Left ventricle myocardium superior (tissue), 1 donor: Measurements from ENCODE around the gene ANKZF1. TPM values are rescaled to one million over a fixed set of nuclear protein-coding genes. Genes with fewer than 3 reads are reported as not detected.
"Not testable (repeated sequence)": the region's sequence is repeated elsewhere in the genome, so short reads cannot be mapped to it uniquely, and the experiment has no call there.

Experiments
- ATAC-seq: fragments of 200-7000 bp; cut with Tn5 transposase; one replicate; pipeline ENCODE4 v1.9.1; 2020; ENCODE audit warnings: mild to moderate bottlenecking, moderate library complexity
- DNase-seq: peaks from one replicate; pipeline ENCODE4 v3.0.0-alpha.2; 2020
- intact Hi-C: fragments of 100-400 bp; cut with micrococcal nuclease; formaldehyde crosslinking; loops from one replicate; pipeline ENCODE4 v1.11.0; 2022
- long read RNA-seq: library from polyadenylated mRNA; unstranded; transcript quantifications from one replicate; pipeline ENCODE4 v2.0.0, GENCODE V29; 2021
- total RNA-seq: library from RNA; stranded (reverse); fragmentation: NEBNext Ultra II Directional; extraction: Animal tissue kit (Norgen Biotek cat#: 25700); gene quantifications from one replicate; pipeline ENCODE4 v1.2.1, GENCODE V29; 2021
- donor health status: DM: no; HTN: yes; CAD: no; lungs with severe emphysema.

Gene ANKZF1
- 30.4 TPM for total RNA-seq
- long read RNA-seq, transcript ANKZF1-201 (14 exons, 2,579 nt) = major isoform, 20 of 52 reads
- long read RNA-seq, partial matches to known transcripts = 16 of 52 reads
- long read RNA-seq, other reads (novel, unspliced or antisense) = 15 of 52 reads

GRCh38 chr2:219229305-219230058, at the start of gene ANKZF1, which contains the start of gene ATG9A:
ANKZF1 (plus strand) TSS chr2:219229806; CDS start chr2:219230258, 452 bp downstream.
ATG9A (minus strand) TSS chr2:219229636; CDS start chr2:219228024, 1,612 bp downstream.
- intact Hi-C loops = loop anchor here (10.0 kb wide), 1 partner anchor 65 kb away; no protein-coding TSS in a partner anchor
- ATAC-seq (peak; percentile 99), DNase-seq (peak; percentile 99)

GRCh38 chr2:219180961-219181360, 48.6 kb upstream of the ANKZF1 start:
- DNase-seq (no peak), ATAC-seq (no peak)
- intact Hi-C loops = no loop called here

GRCh38 chr2:219181531-219181930, 48.1 kb upstream of the ANKZF1 start:
- intact Hi-C loops = no loop called here
- ATAC-seq (no peak), DNase-seq (no peak)

- intact Hi-C loops = no loop called here
- DNase-seq (no peak), ATAC-seq (no peak)
Measured at GRCh38 chr2:219182331-219183150, 47.1 kb upstream of the ANKZF1 start.

- intact Hi-C loops = no loop called here
- DNase-seq (no peak), ATAC-seq (no peak)
Measured at GRCh38 chr2:219183151-219183772, 46.3 kb upstream of the ANKZF1 start.

- intact Hi-C loops = no loop called here
- DNase-seq (no peak), ATAC-seq (no peak)
Measured at GRCh38 chr2:219184121-219184520, 45.5 kb upstream of the ANKZF1 start.

- intact Hi-C loops = no loop called here
- DNase-seq (no peak), ATAC-seq (no peak)
Measured at GRCh38 chr2:219186754-219187456, 42.7 kb upstream of the ANKZF1 start.

- ATAC-seq (no peak), DNase-seq (no peak)
- intact Hi-C loops = no loop called here
Measured at GRCh38 chr2:219197388-219197787, 32.2 kb upstream of the ANKZF1 start.

GRCh38 chr2:219198974-219199373, 30.6 kb upstream of the ANKZF1 start:
- intact Hi-C loops = no loop called here
- no peak for ATAC-seq
- no peak for DNase-seq

GRCh38 chr2:219199470-219200211, 30.0 kb upstream of the ANKZF1 start:
- ATAC-seq = no peak
- DNase-seq = no peak
- intact Hi-C loops = no loop called here

GRCh38 chr2:219200502-219201326, 28.9 kb upstream of the ANKZF1 start:
- intact Hi-C loops, ATAC-seq, DNase-seq: not testable (repeated sequence)

- intact Hi-C loops, DNase-seq, ATAC-seq: not testable (repeated sequence)
Measured at GRCh38 chr2:219201331-219201730, 28.3 kb upstream of the ANKZF1 start.

GRCh38 chr2:219204425-219205164, 25.0 kb upstream of the ANKZF1 start:
- DNase-seq (no peak), ATAC-seq (no peak)
- intact Hi-C loops = no loop called here

- DNase-seq = no peak
- intact Hi-C loops = no loop called here
- ATAC-seq = no peak
Measured at GRCh38 chr2:219205165-219205538, 24.5 kb upstream of the ANKZF1 start.

- ATAC-seq = no peak
- DNase-seq = no peak
- intact Hi-C loops = no loop called here
Measured at GRCh38 chr2:219205981-219206327, 23.7 kb upstream of the ANKZF1 start.

GRCh38 chr2:219206328-219207133, 23.1 kb upstream of the ANKZF1 start, which contains the start of gene ZFAND2B:
ZFAND2B (plus strand) TSS chr2:219206782; CDS start chr2:219206988, 206 bp downstream.
- intact Hi-C loops = no loop called here
- peak; percentile 97 for ATAC-seq
- DNase-seq = peak; percentile 98
